GM21526 (cell line): ENCODE data around the gene SOS1.

ENCODE experiments used
- ATAC-seq: cut with Tn5 transposase; IDR thresholded peaks from one replicate; pipeline ENCODE4 v1.9.1; 2021; ENCODE audit warnings: moderate library complexity; ENCODE audit not compliant: unreplicated experiment, low FRiP score

SOS1 gene

DNA sequence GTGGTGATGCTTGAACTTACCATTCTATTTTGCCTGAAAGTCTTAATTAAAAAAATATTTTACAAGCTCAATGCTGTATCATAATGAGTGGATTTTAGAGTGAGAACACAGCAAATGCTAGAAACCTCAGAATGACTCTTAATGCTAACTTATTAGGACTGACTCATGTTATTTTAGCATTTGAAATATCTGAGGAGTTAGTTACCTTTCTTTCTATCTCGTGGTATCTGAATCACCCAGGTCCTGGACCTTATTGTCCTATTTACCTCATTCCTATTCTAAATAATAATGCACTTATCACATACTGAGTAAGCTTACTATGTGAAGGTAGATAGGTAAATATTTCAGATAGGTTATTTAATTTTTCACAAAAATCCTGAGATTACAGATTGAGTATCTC lies 70.7 kb downstream of the SOS1 start:
- no peak for ATAC-seq

DNA sequence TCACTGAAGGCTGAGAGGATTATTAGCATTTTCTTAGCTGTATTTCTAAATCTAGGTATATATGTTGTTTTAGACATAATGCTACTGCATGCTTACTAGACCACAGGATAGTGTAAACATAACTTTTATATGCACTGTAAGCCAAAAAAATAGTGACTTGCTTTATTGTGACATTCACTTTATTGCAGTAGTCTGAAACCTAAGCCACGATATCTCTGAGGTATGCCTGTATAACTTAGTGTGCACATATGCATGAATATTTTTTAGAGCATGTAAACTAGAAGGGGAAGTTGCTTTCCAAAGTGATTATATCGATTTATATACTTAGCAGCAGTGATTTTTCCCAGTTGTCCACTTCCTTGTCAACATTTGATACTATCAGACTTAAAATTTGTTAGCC lies 81.8 kb downstream of the SOS1 start:
- no peak for ATAC-seq

DNA sequence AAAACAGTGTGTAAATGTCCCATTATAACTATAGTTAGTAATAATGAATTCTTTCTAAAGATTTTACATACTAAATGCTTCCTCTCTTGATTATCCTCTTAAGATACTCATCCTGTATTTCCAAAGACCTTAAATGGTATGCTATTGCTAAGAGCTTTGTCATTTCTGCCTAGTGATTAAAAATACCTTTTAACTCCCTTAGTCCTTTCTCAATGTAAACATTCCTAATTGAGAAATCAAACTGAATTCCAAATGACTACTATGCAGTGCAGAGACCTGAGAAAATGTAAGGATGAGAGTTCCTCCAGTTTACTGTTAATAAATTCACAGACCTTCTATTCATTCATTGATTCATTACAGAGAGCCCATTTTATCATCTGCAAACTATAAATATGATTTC lies 86.9 kb downstream of the SOS1 start:
- ATAC-seq = no peak

DNA sequence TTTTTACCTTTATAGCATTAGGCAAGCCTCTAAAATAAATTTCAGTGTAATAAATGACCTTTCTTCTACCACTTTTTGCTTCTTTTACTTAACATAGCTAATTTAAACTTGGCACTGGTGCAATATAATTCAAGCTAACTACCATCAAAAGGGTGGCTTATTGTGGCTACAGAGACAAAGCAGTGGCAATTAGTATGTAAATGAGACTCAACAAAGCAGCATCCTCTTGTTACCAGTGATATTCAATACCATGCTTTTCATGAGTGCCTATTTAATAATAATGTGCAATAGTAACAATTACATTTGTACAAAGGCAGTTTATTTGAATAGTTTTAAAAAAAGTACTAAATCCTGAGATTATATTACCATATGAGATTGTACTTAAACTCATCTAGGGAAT lies 93.4 kb downstream of the SOS1 start:
- no peak for ATAC-seq

DNA sequence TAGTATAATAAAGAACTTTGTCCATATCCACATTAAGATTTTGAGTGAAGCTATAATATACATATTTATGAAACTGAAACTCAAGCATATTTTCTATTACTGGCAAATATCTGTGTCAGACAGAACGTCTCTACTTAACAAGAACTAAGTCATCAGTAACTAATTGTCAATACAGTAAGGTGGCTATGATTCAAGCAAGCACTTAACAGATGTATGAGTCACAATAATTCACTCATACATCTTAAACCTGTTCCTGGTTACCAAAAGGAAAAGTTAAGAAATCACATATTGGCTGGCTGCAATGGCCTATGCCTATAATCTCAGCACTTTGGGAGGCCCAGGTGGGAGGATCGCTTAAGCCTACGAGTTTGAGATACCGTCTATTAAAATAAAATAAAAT lies 96.0 kb downstream of the SOS1 start:
- no peak for ATAC-seq

DNA sequence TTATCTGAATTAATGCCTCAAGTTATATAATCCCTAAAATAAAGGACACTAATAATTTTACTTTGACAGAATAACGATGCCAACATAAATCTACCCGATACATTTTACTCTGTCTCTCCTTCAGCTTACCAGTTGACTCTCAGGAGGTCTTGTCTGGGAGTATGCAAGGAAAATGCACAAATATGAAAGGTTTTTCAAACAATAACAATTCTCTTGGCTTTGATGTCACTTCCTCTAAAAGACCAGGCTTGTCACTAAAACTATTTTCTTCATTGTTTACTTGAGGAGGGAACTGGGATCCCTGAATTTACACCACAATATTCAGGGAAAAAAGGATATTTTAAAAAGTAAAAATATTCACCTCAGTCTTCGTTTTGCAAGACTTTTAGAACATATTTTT lies 97.2 kb downstream of the SOS1 start:
- no peak for ATAC-seq

DNA sequence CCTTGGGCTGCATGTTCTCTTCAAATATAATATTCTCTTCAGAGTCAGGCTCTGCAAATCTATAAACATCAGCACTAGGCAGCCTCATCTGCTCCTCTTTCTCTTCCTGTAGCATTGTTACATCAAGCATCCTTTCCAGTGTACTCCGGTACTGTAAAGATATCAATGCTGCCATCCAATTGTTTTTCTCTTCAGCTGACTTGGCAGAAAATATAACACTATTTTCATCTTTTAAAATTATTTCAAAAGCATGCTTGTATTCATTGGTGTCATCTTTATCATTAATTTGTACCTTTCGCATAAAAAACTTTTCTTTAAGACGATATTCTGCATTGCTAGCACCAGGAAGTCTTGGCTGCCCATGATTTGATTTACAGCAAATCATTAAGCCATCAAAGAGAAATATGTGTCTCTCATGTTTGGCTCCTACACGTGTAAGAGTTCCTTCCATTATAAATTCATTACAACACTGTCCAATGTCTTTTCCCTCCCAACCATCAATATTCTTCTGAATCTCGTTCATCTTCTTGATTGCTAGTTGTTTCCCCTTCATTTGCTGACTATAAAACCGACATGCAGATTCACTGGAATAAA lies 98.1 kb downstream of the SOS1 start:
- no peak for ATAC-seq

DNA sequence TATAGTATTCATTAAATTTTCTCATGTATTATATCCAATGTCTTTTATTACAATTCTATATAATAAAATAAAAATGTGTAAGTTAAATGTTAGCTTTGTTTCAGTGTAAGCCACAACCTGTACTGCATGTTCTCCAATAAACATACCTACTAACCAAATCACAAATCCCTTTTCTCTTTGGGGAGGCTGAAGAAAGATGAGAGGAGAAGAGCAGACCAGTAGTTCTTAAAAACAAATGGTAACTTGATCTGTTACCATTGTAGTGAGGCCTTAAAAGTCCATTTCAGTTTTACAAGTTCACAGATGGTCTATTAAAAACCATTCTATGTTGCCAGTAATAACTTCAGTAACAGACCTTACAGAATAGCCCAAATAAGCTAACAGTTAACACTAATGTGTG lies 100.5 kb downstream of the SOS1 start:
- no peak for ATAC-seq

DNA sequence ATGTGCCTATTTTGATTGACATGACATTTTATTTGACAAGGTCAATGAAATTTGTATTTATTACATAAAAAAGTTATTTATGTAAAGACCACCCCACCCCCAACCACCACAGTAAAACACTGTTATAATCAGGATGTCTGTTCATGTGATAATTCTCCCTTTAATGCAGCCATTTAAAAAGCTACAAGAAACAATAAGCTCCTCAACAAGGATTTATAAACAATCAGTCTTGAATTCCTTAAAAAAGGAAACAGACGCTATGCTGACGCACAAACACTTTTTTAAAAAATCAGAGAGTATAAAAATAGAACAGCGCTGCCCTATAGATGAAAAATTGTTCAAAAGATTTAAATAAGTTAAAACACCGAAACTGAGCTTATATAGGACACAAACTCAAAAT lies 102.2 kb downstream of the SOS1 start:
- no peak for ATAC-seq

DNA sequence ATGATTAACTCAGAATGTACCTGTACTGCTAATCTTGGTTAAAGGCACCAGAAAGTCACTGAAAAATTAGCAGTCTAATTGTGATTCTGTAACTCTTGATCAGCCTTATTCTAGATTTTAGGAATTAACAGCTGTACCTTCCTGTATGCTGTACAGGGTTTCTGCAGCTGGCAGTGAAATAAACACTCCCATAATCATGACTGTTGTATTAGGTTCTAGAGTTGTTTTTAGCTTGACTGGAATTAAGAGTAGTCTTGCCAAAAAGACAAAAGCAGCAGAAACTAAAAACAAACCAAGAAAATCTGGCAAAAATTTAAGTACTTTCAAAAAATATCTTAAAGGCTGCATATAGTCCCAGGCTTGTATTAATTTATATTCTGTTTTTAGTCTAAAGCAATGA lies 103.5 kb downstream of the SOS1 start:
- ATAC-seq = no peak

DNA sequence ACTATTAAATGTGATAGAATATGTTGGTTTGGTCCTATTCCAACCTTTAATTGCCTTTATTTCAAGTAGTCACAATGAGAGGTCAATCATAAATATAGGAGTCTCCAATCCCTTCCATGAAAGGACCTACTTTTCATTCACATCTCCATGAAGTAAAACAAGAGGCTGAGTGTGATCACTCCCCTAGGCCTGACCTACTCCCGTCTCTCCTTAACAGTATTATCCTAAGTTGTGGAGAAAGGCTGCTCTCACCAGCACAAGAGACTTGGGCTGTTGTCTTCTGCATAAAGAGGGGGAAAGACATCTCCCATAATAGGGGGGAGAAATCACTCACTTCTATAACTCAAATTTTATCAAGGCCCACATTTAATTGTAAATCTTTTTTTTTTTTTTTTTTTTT lies 105.4 kb downstream of the SOS1 start:
- no peak for ATAC-seq

DNA sequence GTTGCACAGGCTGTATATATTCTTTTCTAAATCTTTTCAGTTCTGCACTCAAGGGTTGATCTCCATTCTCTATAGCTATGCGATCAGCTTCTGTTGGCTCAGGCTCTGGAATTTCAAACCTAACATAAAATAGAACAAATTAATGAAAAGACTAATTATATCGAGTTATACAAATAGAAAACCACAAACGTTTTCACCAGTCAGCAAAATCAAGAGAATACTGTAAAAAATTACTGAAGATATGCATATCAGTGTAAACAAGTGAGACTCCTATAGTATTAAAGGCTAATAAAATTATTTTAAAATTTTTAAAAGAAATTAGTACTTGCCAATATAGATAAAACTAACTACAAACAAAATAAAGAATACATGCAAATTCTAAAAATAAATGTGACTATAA lies 107.0 kb downstream of the SOS1 start:
- no peak for ATAC-seq

DNA sequence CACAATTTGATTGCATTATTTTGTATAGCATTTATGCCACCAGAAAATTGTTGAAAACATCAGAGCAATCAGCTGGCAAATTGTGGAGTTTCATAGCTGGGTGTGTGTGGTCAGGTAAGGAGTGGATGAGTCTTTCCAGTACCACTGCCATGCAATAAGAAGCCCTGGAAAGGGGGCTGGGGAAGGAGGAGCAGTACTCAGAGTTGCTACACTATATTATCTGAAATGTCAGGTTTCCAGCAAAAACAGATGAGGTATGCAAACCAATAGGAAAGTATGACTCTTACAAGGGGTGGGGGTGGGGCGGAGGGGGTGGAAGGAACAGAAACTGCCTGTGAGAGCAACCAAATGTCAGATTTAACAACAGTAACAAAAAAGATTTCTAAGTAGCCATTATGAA lies 112.2 kb downstream of the SOS1 start:
- ATAC-seq = no peak

DNA sequence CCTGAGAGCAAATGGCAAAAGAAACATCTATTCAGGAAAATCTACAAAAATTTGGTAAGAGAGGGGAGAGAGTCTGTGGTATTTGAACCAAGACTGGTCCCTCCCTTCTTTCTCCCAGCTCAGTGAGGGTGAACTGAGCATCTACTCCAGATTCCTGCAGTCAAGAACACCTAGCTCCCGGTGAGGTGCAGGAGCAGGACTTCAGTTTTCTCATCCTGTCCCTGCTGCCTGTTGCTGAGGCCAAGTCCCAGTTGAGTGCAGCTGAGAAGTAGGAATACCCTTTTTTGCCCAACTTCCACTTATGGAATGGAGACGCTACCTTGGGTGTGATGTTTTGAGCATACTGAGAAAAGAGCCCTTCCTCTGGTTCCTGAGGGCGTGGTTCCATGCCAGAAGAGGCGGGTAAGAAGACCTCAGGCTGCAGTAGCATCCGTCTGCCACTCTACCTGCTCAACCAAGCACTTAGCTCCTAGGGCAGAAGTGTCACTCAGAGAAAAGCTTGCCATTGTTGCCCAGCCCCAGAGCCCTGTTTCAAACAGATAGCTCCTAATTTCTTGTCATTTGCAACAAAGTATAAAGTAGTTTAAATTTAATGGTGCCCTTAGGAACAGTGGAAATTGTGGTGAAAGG lies 112.9 kb downstream of the SOS1 start:
- ATAC-seq = no peak

DNA sequence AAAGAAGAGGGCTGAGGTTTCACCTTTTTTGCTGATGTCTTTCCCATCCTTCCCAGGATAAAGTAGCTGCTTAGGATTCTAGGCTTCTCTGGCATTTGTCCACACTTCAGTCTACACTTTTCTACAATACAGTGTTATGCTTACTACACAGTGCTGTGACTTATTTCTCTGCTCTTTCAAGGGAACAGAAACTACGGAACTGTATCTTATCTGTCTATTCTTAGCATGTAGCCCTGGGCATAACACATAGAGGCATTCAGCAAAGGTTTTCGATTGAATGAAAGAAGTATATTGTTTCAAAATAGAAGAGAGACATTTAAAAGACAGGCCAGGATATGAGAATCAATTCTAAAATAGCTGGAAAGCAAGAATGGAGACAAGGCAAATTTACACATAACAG lies 120.3 kb downstream of the SOS1 start:
- no peak for ATAC-seq

DNA sequence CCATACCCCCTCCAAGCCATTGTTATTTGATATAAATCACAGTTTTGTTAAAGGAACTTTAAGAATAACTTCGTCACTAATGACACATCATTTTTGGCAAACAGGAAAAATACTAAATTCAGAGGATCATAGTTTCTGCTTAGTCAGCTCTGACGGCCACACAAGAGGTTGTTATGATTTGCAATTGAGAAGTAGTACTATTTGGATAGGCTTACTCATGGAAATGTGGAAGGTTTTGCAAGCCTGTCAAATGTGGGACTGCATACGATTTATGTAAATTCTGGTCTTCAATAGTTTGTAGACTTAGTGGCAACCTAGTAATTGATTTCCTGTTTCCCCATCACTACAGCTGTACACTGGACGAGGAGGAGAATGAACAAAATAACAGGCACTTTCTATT lies 123.1 kb downstream of the SOS1 start:
- ATAC-seq = no peak

DNA sequence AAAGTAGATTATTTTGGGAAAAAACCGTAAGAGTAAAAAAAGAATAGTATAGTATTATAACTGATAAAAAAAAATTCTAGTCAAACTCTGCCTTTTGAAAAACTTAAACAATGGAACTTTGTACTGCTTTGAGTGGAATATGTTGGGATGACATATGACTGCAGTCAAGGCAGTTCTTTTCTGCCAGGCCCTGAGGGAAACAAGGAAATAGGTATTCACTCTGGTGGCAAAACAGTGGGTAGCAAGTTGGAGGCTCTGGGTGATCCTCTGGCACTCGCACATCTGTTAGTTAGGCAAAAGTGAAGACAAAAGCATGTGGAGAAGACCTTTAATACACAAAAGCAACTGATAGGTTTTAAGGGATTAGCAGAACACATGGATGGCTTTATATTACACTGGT lies 129.0 kb downstream of the SOS1 start:
- no peak for ATAC-seq

DNA sequence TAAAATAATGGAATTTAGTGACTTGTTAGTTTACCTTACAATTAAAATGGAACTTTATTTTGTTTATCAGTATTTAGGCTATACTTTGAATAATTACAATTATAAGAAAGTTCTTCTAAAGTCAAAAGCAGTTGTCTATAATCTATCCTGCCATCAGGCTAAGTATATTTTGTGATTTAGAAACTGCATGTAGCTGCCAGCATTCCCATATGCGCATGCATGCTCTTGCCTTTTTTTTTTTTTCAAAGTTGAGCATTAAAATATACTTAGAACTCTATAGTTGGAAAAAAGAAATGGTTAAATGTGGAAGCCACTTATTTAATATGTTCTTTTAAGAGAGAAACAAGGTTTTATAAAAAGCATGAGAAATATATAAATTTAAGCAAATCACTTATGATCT lies 132.1 kb downstream of the SOS1 start:
- ATAC-seq = no peak

DNA sequence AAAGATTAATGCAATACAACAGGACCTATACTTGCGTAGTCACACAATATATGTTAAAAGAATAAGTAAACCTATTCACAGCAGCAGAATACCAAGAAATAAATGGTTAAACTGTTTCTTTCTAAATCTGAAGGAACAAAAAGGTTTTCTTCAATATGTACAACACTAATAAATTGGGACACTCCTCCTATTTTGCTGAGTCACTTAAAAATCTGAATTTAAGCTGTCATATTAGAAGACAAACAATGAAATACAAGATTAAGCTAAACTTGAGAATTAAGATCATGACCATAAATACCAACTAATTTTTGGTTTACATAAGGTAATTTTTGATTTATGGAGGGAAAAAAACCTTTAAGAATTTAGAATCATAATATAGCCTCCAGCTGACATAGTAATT lies 138.4 kb downstream of the SOS1 start:
- no peak for ATAC-seq

DNA sequence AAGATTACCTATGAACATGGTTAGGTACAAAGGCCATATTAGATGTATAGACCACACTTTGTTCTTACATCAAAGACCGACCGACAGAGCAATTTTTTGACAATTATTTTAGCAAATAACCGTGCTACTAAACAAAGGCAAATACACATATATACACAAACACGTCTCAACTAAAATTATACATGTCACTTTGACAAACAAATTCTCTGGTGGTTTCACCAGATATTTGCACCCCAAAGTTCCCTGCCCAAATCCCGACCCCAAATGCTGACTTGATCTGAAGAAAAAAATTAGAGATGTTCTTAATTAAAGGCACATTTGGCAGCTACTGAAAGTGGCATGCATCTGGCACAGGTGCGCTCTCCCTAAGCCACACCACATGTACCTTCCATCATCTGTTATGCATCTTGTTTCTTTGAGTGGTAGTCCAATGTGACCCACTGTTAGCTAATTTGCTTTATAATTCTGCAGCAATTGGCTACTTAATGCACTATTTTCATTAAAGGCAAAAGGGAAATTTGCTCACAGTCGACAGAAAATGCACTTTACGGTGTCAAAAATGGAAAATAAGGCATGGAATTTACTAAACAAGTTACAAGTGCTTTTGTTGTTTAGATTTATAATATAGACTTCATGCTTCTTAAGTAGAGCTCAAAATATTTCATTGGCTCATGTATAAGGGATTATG lies 139.0 kb downstream of the SOS1 start:
- no peak for ATAC-seq

DNA sequence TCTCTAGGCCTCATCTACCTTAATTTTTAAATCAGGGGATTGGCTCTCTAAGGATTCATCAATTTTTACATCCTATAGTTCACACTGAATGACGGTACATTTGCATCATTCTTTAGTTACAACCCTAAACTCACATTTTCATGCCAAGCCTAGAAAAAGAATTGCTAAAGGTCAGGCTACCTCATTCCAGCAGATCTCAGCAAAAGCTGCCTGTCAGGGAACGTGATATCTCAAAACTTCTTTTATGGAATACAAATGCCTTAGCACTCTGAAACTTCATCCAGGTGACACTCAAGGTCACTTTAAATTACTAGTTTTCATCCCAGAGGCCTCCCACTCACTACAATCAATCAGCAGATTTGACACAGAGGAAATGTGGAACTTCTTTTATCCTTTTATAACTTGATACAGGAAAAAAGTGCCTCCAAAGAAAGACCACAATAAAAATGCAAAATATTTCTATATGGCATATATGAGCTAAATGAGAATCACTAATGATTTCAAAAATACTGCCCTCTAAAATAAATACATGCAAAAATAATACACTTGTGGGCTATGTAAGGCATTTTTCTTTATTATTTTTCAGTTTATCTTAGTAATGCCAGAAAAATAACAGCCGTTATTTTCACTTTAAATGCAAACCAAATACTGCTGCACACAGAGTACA lies 139.7 kb downstream of the SOS1 start:
- ATAC-seq = no peak

DNA sequence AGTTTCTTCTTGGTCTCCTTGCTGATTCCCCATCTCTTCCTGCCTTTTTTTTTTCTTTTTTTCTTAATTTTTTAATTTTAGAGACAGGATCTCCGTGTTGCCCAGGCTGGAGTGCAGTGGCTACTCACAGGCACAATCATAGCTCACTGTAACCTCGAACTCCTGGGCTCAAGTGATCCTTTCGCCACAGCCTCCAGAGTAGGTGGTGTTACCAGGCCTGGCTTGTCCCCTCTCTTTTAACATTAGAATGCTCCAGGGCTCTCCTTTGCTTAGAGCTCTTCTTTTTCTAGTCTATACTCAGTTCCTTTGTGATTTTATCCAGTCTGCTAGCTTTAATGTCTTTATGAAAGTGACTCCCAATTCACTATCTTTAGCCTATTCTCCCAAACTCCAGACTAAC lies 141.9 kb downstream of the SOS1 start:
- no peak for ATAC-seq
